Muscle of leg (tissue), 16 donors: ENCODE measurements around the gene AVPR2. TPM values are rescaled to one million over a fixed set of nuclear protein-coding genes. Genes with fewer than 3 reads are reported as not detected.

ENCODE experiments used
- DNase-seq: peaks from one replicate; pipeline ENCODE4 v3.0.0; 2013
- H3K27ac ChIP-seq: one replicate; pipeline ENCODE4 v1.5.1; 2013; ENCODE audit warnings: mild to moderate bottlenecking, low read length, control low read depth
- H3K27me3 ChIP-seq: one replicate; pipeline ENCODE4 v1.6.1; 2013; ENCODE audit warnings: low read length; ENCODE audit not compliant: control insufficient read depth, insufficient read depth
- H3K36me3 ChIP-seq: one replicate; pipeline ENCODE4 v1.6.1; 2013; ENCODE audit warnings: low read length; ENCODE audit not compliant: control insufficient read depth, insufficient read depth
- H3K4me1 ChIP-seq: one replicate; pipeline ENCODE4 v1.6.1; 2013; ENCODE audit warnings: low read length; ENCODE audit not compliant: control insufficient read depth, insufficient read depth
- H3K4me3 ChIP-seq: one replicate; pipeline ENCODE4 v1.5.1; 2013; ENCODE audit warnings: low read length, control low read depth
- H3K9me3 ChIP-seq: replicated peaks from 2 replicates; pipeline ENCODE4 v1.6.1; 2013; ENCODE audit warnings: low read depth, low read length; ENCODE audit not compliant: control insufficient read depth
- WGBS: methylation state at CpG from one replicate; pipeline ENCODE4 v1.1.5; 2013; ENCODE audit warnings: missing lambda C conversion rate; ENCODE audit not compliant: insufficient coverage; 5-methylcytosine and 5-hydroxymethylcytosine counted together
- long read RNA-seq, 11 donors: transcript quantifications; one replicate each; lab custom pipeline, GENCODE V29; 2026
- polyA plus RNA-seq, 8 donors: library from polyadenylated mRNA; unstranded; fragments of 120-200 nt; gene quantifications; one replicate each; pipeline versions ENCODE4 v1.2.1 to v1.2.3, GENCODE V29; 2013; ENCODE audit warnings: inconsistent platforms in 1 of 8, low replicate concordance in 1 of 8; ENCODE audit not compliant: insufficient read length in 8 of 8, insufficient read depth in 1 of 8
- total RNA-seq: library from RNA; stranded (reverse); fragments of 120-200 nt; gene quantifications from one replicate; pipeline ENCODE4 v1.2.4, GENCODE V29; 2013

Gene AVPR2
- total RNA-seq, result 0.84 TPM
- polyA plus RNA-seq, result 1 to 10 TPM in 2 of 8 donors, under 1 TPM in 6; 0.49 to 1.2 (median 0.79) TPM
- long read RNA-seq, donor 1, result 0 reads
- long read RNA-seq, donor 2, result 0 reads
- long read RNA-seq, donor 3, result 0 reads
- long read RNA-seq, donor 4, partial matches to known transcripts, result 0 of 2 reads
- long read RNA-seq, donor 4, other reads (novel, unspliced or antisense), result 0 of 2 reads
- long read RNA-seq, donor 5, partial matches to known transcripts, result 0 of 2 reads
- long read RNA-seq, donor 5, other reads (novel, unspliced or antisense), result 0 of 2 reads
- long read RNA-seq, donor 6, partial matches to known transcripts, result 0 of 1 reads
- long read RNA-seq, donor 6, other reads (novel, unspliced or antisense), result 0 of 1 reads
- long read RNA-seq, donor 7, partial matches to known transcripts, result 0 of 2 reads
- long read RNA-seq, donor 7, other reads (novel, unspliced or antisense), result 0 of 2 reads
- long read RNA-seq, donor 8, partial matches to known transcripts, result 0 of 1 reads
- long read RNA-seq, donor 8, other reads (novel, unspliced or antisense), result 0 of 1 reads
- long read RNA-seq, donor 9, result 0 reads
- long read RNA-seq, donor 10, result 0 reads
- long read RNA-seq, donor 11, result 0 reads

DNA sequence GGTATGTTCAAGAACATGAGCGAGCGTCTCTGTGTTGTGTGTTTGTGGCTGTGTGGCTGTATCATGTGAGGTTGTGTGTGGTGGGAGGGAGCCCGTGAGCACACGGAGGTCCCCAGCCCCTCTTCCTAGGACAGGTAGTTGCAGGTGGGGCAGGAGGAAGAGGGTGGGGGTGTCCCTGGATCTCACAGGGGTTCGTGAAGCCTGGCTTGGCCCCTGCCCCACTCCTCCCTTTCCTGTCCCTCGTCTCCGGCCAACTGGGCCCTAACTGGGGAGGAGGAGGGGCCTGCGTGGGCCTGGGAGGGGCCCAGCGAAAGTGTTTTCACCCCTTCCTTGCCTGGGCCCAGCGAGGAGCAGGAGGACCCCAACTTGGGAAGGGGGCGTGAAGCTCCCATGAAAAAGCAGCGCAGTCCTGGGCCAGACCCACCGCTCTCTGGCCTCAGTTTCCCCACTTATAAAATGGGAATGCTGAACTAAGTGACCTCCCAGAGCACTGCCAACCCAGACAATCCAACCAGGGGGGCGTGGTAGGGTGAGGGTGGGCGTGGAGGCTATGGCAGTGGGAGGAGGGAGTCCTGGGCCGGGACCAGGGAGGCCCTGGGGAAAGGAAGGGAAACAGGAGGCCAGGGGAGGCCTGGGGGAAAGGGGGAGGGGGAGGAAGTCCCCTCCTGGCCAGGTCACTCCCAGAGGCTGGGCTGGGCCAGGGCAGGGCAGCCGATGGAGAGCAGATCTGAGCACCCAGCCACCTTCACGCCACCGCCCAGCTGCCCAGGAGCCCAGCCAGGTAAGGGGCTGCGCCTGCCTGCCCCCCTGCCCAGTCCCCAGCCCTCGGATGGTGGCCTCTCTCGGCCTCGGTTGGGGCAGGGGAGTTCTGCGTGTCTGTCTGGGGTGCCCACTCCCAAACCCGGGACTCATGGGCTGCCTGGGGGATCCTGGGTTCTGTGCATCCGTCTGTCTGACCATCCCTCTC is at the start of gene AVPR2:
Gene AVPR2 (plus strand): TSS at position 683 of the 967 bp plus-strand sequence. CDS start 473 bp downstream, outside the sequence.
- WGBS, result 50% methylated on average over 18 of the region's 26 CpGs
- Histone ChIP-seq H3K4me1 (peaks cover 37% of the 10 kb centered on the region), H3K9me3 (no peaks in the 10 kb centered on the region), H3K27me3 (peaks cover 32% of the 10 kb centered on the region), H3K4me3 (no peak within 1 kb of the TSS), H3K36me3 (peaks cover 4% of the 10 kb centered on the region), H3K27ac (peak within 1 kb of the TSS; percentile 42)
- no peak for DNase-seq

DNA sequence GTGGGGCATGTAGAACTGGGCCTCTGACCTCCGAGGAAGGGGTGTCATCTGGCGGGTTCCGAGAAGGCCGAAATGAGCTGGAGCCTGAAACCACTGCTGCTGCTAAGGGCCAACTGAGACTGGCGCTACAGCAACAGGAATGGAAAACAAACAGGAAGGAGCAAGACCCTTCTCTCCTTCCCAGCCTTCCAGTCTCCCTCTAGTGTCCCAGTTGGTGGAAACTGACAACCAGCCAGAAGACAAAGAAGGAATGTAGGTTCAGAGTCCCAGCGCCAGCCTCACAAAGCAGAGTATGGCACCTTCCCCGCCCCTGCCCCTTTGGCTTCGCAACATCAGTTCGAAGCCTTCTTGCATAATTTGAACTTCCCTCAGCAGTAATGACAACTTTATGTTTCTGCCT is 49.8 kb upstream of the AVPR2 start:
- H3K9me3 ChIP-seq, result no peaks in the 10 kb centered on the region
- no peaks in the 10 kb centered on the region for H3K4me1 ChIP-seq
- H3K36me3 ChIP-seq, result no peaks in the 10 kb centered on the region
- H3K27ac ChIP-seq, result no peak overlapping the region
- no peak overlapping the region for H3K4me3 ChIP-seq
- WGBS, result 76% methylated on average over 9 of the region's 9 CpGs
- DNase-seq, result no peak
- peaks cover 53% of the 10 kb centered on the region for H3K27me3 ChIP-seq

DNA sequence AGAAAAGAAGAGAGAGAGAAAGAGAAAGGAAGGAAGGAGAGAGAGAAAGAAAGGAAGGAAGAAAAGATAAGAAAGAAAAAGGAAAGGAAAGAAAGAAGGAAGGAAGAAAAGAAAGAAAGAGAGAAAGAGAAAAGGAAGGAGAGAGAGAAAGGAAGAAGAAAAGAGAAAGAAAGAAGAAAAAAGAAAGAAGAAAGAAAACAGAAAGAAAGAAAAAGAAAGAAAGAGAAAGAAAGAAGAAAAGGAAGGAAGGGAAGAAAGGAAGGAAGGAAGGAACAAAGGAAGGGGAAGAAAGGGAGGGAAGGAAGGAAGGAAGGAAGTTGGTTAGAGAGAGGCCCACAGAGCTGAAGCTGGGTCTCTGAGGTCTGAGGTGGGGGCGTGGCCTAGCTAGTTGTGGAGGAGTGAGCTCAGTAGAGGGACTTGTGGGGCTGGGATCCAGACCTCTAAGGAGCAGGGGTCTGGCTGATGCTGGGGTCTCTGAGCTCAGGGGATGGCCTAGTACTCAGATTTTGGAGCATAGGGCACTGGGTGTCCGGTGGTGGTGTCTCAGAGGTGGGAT is 47.0 kb upstream of the AVPR2 start:
- Histone ChIP-seq H3K36me3 (no peaks in the 10 kb centered on the region), H3K4me1 (no peaks in the 10 kb centered on the region), H3K27me3 (peaks cover 63% of the 10 kb centered on the region), H3K27ac (no peak overlapping the region), H3K9me3 (no peaks in the 10 kb centered on the region), H3K4me3 (no peak overlapping the region)
- no peak for DNase-seq
- WGBS, result 62% methylated on average over 2 of the region's 2 CpGs

DNA sequence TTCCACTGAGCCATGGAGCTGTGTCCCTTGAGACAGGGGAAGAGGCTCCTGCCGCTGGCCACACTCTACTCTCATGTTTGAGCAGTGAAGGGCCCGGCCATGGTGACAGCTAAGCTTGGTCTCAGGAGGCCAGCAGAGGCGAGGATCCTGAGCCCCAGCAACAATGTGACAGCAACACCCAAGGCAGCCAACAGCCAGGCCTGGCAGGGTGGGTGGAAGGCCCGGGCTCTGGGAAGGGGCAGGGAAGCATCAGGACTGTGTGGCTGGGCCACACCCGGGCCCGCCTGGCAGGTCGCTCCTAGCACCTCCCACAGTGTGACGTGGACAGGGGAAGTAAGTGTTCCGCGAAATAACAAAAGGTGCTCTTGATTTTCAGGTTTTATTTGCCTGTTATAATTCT is 43.3 kb upstream of the AVPR2 start:
- no peak overlapping the region for H3K4me3 ChIP-seq
- H3K4me1 ChIP-seq, result no peaks in the 10 kb centered on the region
- WGBS, result 80% methylated on average over 1 of the region's 10 CpGs
- DNase-seq, result no peak
- H3K9me3 ChIP-seq, result no peaks in the 10 kb centered on the region
- H3K27me3 ChIP-seq, result peaks cover 64% of the 10 kb centered on the region
- H3K27ac ChIP-seq, result no peak overlapping the region
- H3K36me3 ChIP-seq, result no peaks in the 10 kb centered on the region

DNA sequence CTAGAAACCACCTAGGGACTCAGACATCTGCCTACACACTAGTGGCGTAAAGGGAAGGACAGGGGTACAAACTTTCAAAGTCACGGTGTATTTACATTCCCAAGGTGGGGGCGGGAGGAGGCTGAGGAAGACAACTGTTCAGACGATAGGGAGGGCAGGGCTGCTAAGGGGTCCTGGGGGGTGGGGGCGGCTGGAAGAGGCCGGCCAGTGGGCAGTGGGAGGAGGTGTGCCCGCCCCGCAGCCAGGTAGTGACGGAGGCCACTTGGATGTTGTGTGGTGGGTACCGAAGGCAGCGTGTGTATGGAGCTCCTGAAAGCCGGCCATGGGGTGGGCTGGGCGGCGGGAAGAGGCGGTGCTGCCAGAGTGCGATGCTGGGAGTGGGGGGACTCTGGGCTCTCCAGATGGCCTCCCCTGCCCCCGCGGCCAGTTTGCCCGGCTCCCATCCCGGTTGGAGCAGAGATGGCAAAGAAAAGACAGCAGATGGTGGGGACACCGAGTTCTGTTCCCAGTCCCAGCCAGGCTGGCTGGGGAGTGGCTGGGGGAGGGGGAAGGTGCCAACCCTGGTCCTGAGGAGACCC is 42.7 kb upstream of the AVPR2 start:
- no peak for DNase-seq
- WGBS, result 57% methylated on average over 18 of the region's 21 CpGs
- Histone ChIP-seq H3K4me3 (no peak overlapping the region), H3K27ac (no peak overlapping the region), H3K36me3 (no peaks in the 10 kb centered on the region), H3K27me3 (peaks cover 62% of the 10 kb centered on the region), H3K9me3 (no peaks in the 10 kb centered on the region), H3K4me1 (no peaks in the 10 kb centered on the region)

DNA sequence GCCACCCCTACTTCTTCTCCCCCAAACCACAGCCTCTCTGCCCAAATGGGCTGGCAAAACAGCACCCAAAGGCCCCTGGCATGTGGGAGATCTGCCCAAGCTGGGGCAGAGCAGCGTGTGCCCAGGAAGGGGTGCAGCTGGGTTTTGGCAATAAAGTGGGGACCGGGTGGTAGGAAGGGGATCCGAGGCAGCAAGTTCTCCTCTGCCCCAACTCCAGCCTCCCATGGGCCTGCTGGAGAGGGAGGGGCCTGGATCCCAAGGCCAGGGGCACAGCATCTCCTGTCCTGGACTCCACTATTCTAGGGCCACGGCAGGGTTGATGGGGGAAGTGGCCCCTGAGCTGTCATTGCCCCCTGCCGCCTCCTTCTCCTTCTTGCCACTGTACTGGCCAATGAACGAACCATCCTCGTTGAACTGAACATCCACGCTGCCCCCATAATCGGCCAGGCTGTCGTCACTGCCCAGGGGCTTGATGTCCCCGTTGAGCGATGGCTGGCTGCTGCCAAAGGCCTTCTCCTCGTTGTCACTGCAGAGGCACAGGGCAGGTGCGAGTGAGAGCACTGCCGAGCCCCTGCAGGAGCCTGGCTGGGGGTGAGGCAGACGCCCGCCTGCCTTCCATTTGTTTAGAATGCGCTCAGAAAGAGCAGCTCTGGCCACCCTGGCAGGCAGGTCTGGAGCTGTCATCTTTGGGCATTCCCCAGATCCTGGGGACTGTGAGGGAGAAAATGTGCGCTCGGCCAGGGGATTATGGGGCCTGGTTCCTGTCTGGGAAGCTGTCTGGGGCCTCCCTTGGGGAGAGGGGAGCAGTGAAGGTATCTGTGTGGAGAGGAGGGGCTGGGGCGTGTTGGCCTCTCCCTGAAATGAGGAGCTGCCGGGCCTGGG is 41.9 kb upstream of the AVPR2 start:
- Histone ChIP-seq H3K36me3 (no peaks in the 10 kb centered on the region), H3K27me3 (peaks cover 67% of the 10 kb centered on the region), H3K4me3 (no peak overlapping the region), H3K4me1 (no peaks in the 10 kb centered on the region), H3K9me3 (no peaks in the 10 kb centered on the region), H3K27ac (no peak overlapping the region)
- WGBS, result 61% methylated on average over 16 of the region's 22 CpGs
- no peak for DNase-seq

DNA sequence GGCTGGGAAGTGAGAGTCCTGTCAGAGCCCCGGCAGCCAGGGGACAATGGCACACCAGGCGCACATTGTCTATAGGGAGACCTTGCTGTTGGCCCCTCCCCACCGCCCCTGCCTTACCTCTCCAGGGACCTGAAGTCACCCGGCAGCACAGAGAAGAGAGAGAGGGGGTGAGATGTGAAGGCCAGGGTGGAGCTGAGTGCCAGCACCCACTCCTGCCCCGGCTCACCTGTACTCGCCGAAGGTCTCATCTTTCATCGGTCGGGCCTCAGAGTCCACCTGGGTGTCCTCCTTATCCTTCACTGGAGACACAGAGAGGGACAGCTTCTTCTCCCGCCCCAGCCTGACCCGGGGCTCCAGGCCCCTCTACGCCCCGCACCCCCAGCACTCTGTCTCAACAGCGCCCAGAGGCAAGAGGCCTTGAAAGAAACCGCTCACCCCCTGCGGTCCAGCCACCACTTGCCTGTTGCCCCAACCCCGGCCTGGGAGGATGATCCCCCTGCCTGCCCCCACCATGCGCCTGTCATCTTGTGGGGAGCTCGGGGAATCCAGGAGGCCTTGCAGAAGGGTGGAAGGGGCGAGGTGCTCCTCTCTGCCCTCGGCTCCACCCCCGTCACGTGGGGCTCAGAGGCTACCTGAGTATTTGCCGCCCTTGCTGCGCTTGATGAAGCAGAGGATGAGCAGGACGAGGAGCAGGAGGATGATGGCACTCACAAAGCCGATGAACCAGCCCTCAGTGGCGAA is 41.1 kb upstream of the AVPR2 start:
- no peaks in the 10 kb centered on the region for H3K36me3 ChIP-seq
- 61% methylated on average over 18 of the region's 28 CpGs for WGBS
- DNase-seq, result no peak
- H3K4me3 ChIP-seq, result no peak overlapping the region
- peaks cover 61% of the 10 kb centered on the region for H3K27me3 ChIP-seq
- no peak overlapping the region for H3K27ac ChIP-seq
- no peaks in the 10 kb centered on the region for H3K9me3 ChIP-seq
- H3K4me1 ChIP-seq, result no peaks in the 10 kb centered on the region

DNA sequence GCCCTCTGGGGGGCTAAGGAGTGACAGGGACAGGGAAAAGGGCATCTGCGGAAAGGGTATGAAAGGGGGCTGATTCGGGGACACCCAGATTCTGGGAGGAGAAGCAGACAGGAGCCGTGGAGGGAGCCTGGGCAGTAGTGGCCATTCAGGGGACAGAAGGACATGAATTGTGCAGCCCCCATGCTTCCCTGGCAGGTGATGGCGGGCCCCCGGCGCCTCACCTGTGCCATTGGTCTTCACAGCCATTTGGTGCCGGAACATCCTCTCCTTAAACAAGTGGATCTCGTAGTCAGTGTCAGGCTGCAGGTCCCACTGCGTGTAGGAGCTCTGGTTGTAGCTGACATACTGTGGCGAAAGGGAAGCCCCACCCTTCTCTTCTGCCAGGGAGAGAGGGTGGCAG is 40.4 kb upstream of the AVPR2 start:
- no peak overlapping the region for H3K4me3 ChIP-seq
- no peak overlapping the region for H3K27ac ChIP-seq
- H3K4me1 ChIP-seq, result no peaks in the 10 kb centered on the region
- DNase-seq, result no peak
- H3K36me3 ChIP-seq, result no peaks in the 10 kb centered on the region
- H3K27me3 ChIP-seq, result peaks cover 62% of the 10 kb centered on the region
- no peaks in the 10 kb centered on the region for H3K9me3 ChIP-seq
- WGBS, result 75% methylated on average over 7 of the region's 10 CpGs
